ENCODE results near the gene PLEKHD1.

DNA sequence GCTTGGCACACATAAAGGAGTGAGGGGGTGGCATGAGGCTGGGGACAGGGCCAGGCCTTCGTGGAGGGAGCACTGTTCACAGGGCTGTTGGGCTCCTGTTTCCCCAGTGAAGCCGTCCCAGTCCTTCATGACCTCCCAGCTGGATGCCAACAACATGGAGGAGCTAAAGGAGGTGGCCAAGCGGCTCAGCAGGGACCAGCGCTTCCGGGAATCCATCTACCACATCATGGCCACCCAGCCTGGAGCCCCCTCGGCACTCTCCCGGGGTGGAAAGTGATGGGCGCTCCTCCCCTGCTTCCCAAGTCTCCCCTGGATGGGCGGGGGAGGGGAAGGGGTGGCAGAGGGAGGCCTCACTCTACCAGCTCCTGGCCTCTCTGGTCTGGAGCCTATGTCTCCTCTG is 43.6 kb downstream of the PLEKHD1 start:
- TF ChIP-seq, protein P1, sequence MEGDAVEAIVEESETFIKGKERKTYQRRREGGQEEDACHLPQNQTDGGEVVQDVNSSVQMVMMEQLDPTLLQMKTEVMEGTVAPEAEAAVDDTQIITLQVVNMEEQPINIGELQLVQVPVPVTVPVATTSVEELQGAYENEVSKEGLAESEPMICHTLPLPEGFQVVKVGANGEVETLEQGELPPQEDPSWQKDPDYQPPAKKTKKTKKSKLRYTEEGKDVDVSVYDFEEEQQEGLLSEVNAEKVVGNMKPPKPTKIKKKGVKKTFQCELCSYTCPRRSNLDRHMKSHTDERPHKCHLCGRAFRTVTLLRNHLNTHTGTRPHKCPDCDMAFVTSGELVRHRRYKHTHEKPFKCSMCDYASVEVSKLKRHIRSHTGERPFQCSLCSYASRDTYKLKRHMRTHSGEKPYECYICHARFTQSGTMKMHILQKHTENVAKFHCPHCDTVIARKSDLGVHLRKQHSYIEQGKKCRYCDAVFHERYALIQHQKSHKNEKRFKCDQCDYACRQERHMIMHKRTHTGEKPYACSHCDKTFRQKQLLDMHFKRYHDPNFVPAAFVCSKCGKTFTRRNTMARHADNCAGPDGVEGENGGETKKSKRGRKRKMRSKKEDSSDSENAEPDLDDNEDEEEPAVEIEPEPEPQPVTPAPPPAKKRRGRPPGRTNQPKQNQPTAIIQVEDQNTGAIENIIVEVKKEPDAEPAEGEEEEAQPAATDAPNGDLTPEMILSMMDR (conservative IDR thresholded peaks at IDR 0.05; ENCODE audit: low read length) = no peak
- no peak for TF ChIP-seq EZH2phosphoT487 (IDR thresholded peaks at IDR 0.05; ENCODE audit: borderline replicate concordance, low read depth, low read length)

All from OCI-LY7 (cell line).